SK-N-MC (cell line): ENCODE data around the gene NAA35.

ENCODE experiments used
- EZH2 ChIP-seq: fragments of 200-600 bp; sonication (generic); IDR thresholded peaks from one replicate; pipeline ENCODE4 v1.6.1; 2017; ENCODE audit warnings: antibody characterized with exemption
- POLR2AphosphoS5 ChIP-seq: IDR thresholded peaks from 2 replicates; pipeline ENCODE4 v1.6.1; 2012; ENCODE audit warnings: mild to moderate bottlenecking, low read depth, low read length, borderline replicate concordance

GRCh38 chr9:86046071-86046636 is 105.2 kb downstream of the NAA35 start:
- TF ChIP-seq POLR2AphosphoS5 (no peak), EZH2 (no peak)
